ENCODE data around the gene HSD17B11. TPM values are rescaled to one million over a fixed set of nuclear protein-coding genes. Genes with fewer than 3 reads are reported as not detected.
A peak's percentile ranks its signal among the peaks of the same experiment; 100 is the strongest.
"Not testable (repeated sequence)": the region's sequence is repeated elsewhere in the genome, so short reads cannot be mapped to it uniquely, and the experiment has no call there.

The HSD17B11 gene
- polyA plus RNA-seq (ENCODE audit: insufficient read length in 3 of 3), result 10 to 100 TPM; 57.9 to 71.2 (median 69.2) TPM

DNA sequence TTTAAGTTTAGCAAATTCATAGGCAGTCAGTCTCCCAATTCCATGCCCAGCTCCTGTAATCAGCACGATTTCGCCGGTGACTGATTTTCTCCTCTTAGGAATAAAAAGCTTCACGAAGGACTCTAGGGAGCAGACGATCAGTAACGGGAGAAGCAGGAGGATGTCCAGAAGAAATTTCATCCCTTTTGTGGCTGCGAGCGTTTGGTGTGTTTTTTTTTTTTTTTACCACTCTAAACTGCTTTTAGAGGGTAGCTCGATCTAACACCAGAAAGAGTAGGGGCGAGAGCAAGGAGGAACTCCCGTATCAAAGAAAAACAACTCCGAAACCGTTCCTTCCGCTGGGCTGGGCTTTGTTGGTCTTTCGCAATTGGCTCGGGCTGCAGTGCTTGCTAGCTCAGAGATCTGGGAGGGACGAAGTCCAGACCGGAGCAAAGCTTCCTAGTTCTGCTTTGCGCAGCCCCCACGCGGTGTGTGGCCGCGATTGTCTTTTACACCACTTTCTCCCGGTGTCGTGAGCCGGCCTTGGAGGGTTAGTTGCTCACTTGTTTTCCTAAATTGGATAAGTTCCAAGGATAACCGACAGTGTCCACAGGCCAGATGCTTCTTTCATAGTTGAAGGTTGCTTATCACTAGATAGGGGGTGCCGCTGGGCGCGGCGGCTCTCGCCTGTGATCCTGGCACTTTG, at the start of gene HSD17B11:
HSD17B11 (minus strand) TSS at position 298 of the 685 bp plus-strand sequence; CDS start at position 180, 118 bp downstream.
- peak; percentile 79 to 88 (median 80) for DNase-seq (ENCODE audit: low read depth in 3 of 3, low spot score in 2 of 3)

DNA sequence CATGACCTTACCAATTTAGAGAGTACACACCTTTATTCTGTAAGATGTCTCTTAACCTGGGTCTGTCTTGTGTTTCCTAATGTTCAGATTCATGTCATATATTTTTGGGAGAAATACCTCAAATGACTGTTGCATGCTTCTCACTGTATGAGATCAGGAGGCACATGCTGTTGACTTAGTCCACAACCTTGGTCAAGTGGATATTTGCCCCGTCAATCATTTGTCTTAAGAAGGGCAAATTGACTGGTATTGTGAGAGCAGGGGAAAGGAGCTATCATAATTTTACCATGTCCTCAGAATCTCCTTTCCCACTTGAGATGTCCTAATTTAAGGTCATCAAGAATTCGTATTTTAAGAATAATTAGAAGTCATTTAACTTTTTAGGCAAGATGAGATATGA, 42.4 kb upstream of the HSD17B11 start:
- DNase-seq (ENCODE audit: low read depth in 3 of 3, low spot score in 2 of 3), result no peak

DNA sequence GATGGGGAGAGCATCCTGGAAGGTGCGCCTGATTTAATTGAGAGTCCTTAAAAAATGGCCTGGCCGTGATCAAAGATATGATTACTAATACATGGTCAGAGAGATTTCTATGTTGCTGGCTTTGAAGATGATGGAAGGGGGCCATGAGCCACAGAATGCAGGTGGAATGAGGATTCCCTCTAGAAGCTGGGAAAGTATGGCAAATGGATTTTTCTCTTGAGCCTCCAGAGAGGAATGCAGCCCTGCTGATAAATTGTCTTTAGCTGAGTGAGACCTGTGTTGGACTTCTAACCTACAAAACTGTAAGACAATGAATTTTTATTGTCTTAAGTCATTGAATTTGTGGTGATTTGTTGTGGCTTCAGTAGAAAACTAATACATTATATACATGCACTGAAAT, 39.0 kb upstream of the HSD17B11 start:
- DNase-seq (ENCODE audit: low read depth in 3 of 3, low spot score in 2 of 3), result no peak

- DNase-seq (ENCODE audit: low read depth in 3 of 3, low spot score in 2 of 3), result no peak
Observed at GRCh38 chr4:87428979-87429378, 38.0 kb upstream of the HSD17B11 start.

- DNase-seq (ENCODE audit: low read depth in 3 of 3, low spot score in 2 of 3), result no peak
Observed at GRCh38 chr4:87427518-87427868, 36.5 kb upstream of the HSD17B11 start.

DNA sequence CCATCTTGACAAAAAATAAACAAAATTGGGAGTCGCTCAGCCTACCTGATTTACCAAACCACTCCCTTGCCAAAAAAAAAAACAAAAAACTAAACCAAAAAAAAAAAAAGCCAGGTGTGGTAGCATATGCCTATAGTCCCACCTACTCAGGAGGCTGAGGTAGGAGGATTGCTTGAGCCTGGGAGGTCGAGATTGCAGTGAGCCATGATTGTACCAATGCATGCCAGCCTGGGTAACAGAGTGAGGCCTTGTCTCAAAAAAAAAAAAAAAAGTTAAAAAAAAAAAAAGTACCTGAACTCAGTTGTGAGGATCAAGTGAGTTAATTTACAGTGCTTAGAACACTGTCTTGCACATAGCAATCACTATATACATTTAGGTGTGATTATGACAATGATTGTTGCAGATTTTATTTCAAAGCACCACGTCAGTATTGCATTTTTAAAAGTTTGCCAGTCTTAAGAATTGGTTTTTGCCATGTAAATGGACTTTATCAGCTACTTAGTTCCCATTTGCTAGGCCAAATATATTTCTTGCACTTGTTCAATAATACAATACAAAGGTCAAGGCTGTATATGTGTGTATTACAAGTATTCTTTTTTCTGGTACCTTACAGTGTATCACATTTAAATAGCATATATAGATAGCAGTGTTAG, 36.0 kb upstream of the HSD17B11 start:
- no peak for DNase-seq (ENCODE audit: low read depth in 3 of 3, low spot score in 2 of 3)

- no peak for DNase-seq (ENCODE audit: low read depth in 3 of 3, low spot score in 2 of 3)
Observed at GRCh38 chr4:87425711-87426110, 34.7 kb upstream of the HSD17B11 start.

GRCh38 chr4:87424099-87424543, 33.1 kb upstream of the HSD17B11 start:
- DNase-seq (ENCODE audit: low read depth in 3 of 3, low spot score in 2 of 3), result not testable (repeated sequence)

DNA sequence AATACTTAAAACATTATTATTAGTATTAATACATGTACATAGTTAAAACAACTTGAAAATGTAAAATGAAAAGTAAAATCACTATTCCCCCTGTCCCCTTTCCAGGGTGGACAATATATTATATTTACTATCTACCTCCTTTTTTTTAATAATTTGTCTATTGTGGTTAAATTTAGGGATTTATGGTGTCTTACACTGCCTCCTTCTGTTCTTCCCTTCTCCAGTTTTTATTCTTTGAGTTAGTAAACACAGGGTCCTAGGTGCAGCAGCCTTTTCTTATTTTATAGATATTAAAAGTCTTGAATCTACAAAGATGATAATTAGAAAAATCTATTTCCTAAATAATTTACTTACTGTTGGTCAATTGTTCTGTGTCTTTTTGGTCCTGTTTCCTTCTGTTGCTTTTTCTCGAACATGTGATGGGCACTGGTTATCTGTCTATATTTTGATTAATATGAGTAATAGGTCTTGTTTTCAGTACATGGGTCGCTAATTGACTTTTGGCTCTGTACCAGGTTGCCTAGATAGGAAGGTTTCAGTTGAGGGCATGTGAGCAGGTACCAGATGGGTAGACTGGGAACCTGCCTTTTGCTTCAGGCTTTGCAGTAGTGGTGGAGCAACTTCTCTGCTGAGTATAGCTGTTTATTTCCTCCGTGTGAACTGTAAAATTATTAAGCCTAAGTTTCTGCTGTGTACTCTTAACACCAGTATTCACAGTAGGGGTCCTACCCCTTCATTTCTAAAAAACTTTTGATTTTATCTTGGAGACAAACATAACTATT, 32.5 kb upstream of the HSD17B11 start:
- DNase-seq (ENCODE audit: low read depth in 3 of 3, low spot score in 2 of 3), result no peak

DNA sequence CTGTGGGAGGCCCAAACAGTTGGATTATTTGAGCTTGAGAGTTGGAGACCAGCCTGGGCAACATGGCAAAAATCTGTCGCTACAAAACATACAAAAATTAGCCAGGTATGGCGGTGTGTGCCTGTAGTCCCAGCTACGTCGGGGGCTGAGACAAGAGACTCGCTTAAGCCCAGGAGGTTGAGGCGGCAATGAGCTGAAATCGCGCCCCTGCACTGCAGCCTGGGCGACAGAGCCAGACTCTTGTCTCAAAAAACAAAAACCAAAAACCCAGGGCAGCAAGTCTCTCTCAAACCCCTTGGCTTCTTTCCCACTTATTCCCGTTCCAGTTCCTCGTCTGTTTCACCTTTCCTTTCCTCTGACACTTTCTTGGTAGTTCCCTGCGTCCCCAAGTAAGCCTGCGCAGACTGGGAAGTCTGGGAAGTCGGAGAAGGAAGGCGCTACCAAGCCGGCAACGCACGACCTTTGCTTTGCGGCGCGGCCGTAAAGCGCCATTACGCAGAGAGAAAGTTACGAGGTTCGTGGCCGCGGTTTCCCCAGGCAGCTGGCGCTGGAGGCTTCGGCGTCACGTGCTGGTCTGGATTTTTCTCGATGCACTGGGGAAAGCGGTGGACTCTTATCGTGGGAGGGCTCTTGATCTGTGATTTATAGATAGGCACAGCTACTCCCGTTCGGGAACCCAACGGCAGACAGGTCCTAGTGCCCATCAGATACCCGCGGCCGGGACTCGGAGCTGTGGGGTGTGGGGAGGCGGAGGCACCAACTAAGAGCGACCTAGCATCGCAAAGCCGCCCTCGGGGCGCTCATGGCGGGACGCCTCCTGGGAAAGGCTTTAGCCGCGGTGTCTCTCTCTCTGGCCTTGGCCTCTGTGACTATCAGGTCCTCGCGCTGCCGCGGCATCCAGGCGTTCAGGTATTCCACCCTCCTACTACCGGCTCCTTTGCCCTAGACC, 31.4 kb upstream of the HSD17B11 start, which contains the start of gene NUDT9:
NUDT9 (plus strand) TSS at position 470 of the 949 bp plus-strand sequence; CDS start at position 803, 333 bp downstream.
- DNase-seq (ENCODE audit: low read depth in 3 of 3, low spot score in 2 of 3), result peak; percentile 89 to 95 (median 90)

DNA sequence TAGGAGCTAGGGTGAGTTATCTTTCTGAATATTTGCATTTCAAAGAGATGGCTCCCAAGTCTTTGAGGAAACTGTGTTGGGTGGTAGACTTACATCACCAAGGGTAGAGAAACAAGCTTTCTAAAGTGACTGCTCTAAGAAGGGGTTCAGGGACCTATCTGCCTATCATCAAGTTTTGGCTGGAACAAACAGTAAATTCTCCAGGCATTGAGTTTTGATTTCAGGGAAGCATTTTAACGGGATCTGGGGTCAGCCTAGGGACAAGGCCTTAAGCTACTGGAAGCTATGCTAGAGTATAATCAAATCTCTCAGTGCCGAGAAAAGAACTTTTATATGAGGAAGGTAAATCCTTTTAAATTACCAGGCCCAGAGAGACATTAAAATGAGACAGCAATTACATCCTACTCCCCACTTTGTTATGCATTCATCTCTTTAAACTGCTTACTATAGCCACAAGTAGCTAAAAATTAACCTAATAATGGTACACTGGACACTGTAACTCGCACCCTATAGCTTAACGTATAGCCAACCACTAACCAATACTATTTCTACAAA, 29.4 kb upstream of the HSD17B11 start:
- no peak for DNase-seq (ENCODE audit: low read depth in 3 of 3, low spot score in 2 of 3)

DNA sequence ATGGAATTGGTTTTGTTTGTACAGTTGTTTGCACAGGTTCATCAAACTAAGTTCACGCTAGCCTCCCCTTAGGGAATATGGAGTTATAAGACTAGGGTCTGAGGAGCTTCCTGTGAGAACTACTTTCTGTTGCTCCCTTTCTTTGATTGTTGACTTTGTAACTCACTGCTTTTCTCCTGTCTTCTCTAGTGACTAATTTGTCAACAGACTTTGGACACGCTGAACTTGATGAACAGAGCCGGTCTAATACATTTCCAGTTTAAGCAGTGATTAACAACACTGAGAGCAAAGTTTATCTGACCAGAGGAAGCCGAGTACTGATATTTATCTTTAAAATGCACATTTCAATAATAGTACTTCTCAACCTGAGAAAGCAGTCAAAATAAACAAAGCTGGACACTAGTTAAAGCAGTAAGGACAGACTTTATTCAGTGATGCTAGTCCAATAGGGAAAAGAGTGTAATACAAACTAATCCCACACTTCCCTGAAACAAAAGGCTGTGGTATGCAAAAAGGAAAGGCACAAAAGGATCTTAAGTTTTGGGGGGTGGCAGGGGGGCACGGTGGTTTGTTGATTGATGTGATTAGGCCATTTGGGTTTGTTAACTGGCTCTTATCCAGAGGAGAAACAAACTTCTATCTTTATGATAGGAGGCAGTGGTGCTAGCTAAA, 28.7 kb upstream of the HSD17B11 start:
- no peak for DNase-seq (ENCODE audit: low read depth in 3 of 3, low spot score in 2 of 3)

GRCh38 chr4:87418410-87418809, 27.4 kb upstream of the HSD17B11 start:
- not testable (repeated sequence) for DNase-seq (ENCODE audit: low read depth in 3 of 3, low spot score in 2 of 3)

GRCh38 chr4:87416965-87417364, 26.0 kb upstream of the HSD17B11 start:
- no peak for DNase-seq (ENCODE audit: low read depth in 3 of 3, low spot score in 2 of 3)

GRCh38 chr4:87414816-87415215, 23.8 kb upstream of the HSD17B11 start:
- DNase-seq (ENCODE audit: low read depth in 3 of 3, low spot score in 2 of 3), result no peak

GRCh38 chr4:87410679-87411078, 19.7 kb upstream of the HSD17B11 start:
- DNase-seq (ENCODE audit: low read depth in 3 of 3, low spot score in 2 of 3), result no peak

- DNase-seq (ENCODE audit: low read depth in 3 of 3, low spot score in 2 of 3), result no peak
Observed at GRCh38 chr4:87410157-87410556, 19.2 kb upstream of the HSD17B11 start.

GRCh38 chr4:87409420-87409939, 18.5 kb upstream of the HSD17B11 start:
- DNase-seq (ENCODE audit: low read depth in 3 of 3, low spot score in 2 of 3), result no peak

GRCh38 chr4:87406902-87407301, 15.9 kb upstream of the HSD17B11 start:
- not testable (repeated sequence) for DNase-seq (ENCODE audit: low read depth in 3 of 3, low spot score in 2 of 3)

All from right renal cortex interstitium (tissue), 3 donors.